PC-3 (cell line): ENCODE data around the gene INTS3. TPM values are rescaled to one million over a fixed set of nuclear protein-coding genes. Genes with fewer than 3 reads are reported as not detected.

ENCODE experiments used
- ATAC-seq: fragments of 200-7000 bp; cut with Tn5 transposase; 2 replicates; pipeline ENCODE4 v1.9.1; 2020; ENCODE audit warnings: mild to moderate bottlenecking, moderate library complexity
- BruUV-seq: library from RNA; stranded (reverse); fragments of 400-500 nt; replicated peaks from 2 replicates; lab custom pipeline; 2021; lab: Mats Ljungman, UMichigan
- CTCF ChIA-PET: fragments of 300-600 bp; sonication (Branson Sonifier 250); formaldehyde crosslinking; loops from one replicate; lab custom pipeline; 2022; ENCODE audit warnings: antibody characterized with exemption; lab: Charles Lee
- POLR2A ChIA-PET: fragments of 300-600 bp; sonication (Branson Sonifier 250); formaldehyde crosslinking; loops from one replicate; lab custom pipeline; 2022; ENCODE audit warnings: antibody characterized with exemption; ENCODE audit not compliant: unreplicated experiment; lab: Charles Lee
- DNase-seq: peaks from one replicate; pipeline ENCODE4 v3.0.0-alpha.2; 2015
- H2AFZ ChIP-seq: fragments of 300-600 bp; sonication (generic); 2 replicates; pipeline ENCODE4 v1.6.0; 2016; ENCODE audit warnings: antibody characterized with exemption, low read length
- H3F3A ChIP-seq: fragments of 300-600 bp; sonication (generic); one replicate; pipeline ENCODE4 v1.6.0; 2017; ENCODE audit warnings: antibody characterized with exemption, low read length, control low read depth, mild to moderate bottlenecking; ENCODE audit not compliant: unreplicated experiment
- H3K27ac ChIP-seq: fragments of 300-600 bp; sonication (generic); 2 replicates; pipeline ENCODE4 v1.5.1; 2016; ENCODE audit warnings: mild to moderate bottlenecking, low read length
- H3K27me3 ChIP-seq: fragments of 300-600 bp; sonication (generic); 2 replicates; pipeline ENCODE4 v1.6.1; 2016; ENCODE audit warnings: low read length, mixed read lengths
- H3K36me3 ChIP-seq: fragments of 300-600 bp; sonication (generic); 2 replicates; pipeline ENCODE4 v1.6.1; 2016; ENCODE audit warnings: low read depth, mixed run types, low read length, mixed read lengths
- H3K4me1 ChIP-seq: fragments of 300-600 bp; sonication (generic); 2 replicates; pipeline ENCODE4 v1.5.1; 2016; ENCODE audit warnings: low read length; ENCODE audit not compliant: insufficient read depth
- H3K4me2 ChIP-seq: fragments of 300-600 bp; sonication (generic); 2 replicates; pipeline ENCODE4 v1.6.0; 2016; ENCODE audit warnings: low read length
- H3K4me3 ChIP-seq: fragments of 300-600 bp; sonication (generic); 2 replicates; pipeline ENCODE4 v1.5.1; 2016; ENCODE audit warnings: mild to moderate bottlenecking, low read length, mixed read lengths
- H3K79me2 ChIP-seq: fragments of 300-600 bp; sonication (generic); 2 replicates; pipeline ENCODE4 v1.6.1; 2017; ENCODE audit warnings: low read length, mixed read lengths
- H3K9ac ChIP-seq: fragments of 300-600 bp; sonication (generic); 2 replicates; pipeline ENCODE4 v1.6.0; 2016; ENCODE audit warnings: mild to moderate bottlenecking, low read length
- H3K9me2 ChIP-seq: fragments of 300-600 bp; sonication (generic); replicated peaks from 2 replicates; pipeline ENCODE4 v1.6.1; 2016; ENCODE audit warnings: mixed run types, low read length, mixed read lengths
- H3K9me3 ChIP-seq: fragments of 300-600 bp; sonication (generic); 2 replicates; pipeline ENCODE4 v1.6.1; 2016; ENCODE audit warnings: low read length, mixed read lengths
- H4K20me1 ChIP-seq: fragments of 300-600 bp; sonication (generic); 2 replicates; pipeline ENCODE4 v1.6.1; 2016; ENCODE audit warnings: low read length, mixed read lengths
- EZH2 ChIP-seq: fragments of 300-600 bp; sonication (generic); IDR thresholded peaks from one replicate; pipeline ENCODE4 v1.6.1; 2017; ENCODE audit warnings: antibody characterized with exemption, mild to moderate bottlenecking, low read length; ENCODE audit not compliant: unreplicated experiment
- EZH2phosphoT487 ChIP-seq: fragments of 300-600 bp; sonication (generic); IDR thresholded peaks from 2 replicates; pipeline ENCODE4 v1.6.1; 2018; ENCODE audit warnings: mild to moderate bottlenecking, antibody characterized with exemption, low read length, borderline replicate concordance
- intact Hi-C: fragments of 100-400 bp; cut with micrococcal nuclease; formaldehyde crosslinking; loops from 2 replicates; pipeline ENCODE4 v1.9.0; 2023
- total RNA-seq: library from RNA; depleted of rRNA; stranded (reverse); fragments of >200 nt; gene quantifications from 2 replicates; pipeline ENCODE4 v1.2.3, GENCODE V29; 2014
- TF ChIP-seq, protein P1 (sequence below): fragments of 300-600 bp; sonication (generic); conservative IDR thresholded peaks from 2 replicates; pipeline ENCODE4 v1.5.1; 2017; ENCODE audit warnings: antibody characterized with exemption, low read depth, mild to moderate bottlenecking, low read length

INTS3 gene
- total RNA-seq, 1 experiment from 2014 or later, result 46.5 TPM

DNA sequence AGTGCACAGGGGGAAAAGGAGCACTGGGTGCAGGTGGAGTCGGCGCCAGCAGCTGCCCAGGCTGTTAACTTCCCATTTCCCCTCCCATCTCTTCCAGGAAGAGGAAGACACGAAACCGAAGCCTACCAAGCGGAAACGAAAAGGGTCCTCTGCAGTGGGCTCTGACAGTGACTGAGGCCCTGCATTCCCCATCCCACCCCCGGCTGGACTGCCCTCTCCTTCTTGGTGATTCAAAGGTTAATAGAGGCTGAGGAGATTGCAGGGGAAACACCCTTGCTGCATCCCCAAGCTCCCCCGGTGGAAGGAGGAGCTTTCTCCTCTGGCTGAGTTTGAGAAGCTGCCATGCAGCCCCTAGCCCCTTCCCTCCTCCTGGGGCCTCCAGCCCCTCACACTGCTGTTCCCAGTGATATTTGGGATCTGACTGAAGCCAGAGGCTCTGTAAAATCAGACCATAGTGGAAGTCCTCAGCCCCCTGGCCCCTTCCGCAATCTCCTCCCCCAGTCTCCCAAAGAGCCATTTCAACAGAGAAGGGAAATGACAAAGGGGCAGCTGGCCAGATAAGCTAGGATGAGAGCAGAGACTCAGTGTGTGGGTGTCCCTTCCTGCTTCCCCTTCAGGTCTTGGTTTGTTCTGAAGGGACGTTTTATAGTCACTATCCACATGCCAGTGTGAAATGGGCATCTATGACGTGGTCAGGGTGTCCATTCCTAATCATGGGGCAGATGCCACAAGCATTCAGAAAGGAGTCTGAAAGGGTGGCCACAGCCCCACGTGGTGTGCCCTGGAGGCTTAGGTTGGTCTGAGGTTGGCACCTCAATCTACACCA lies 45.5 kb downstream of the INTS3 start:
- intact Hi-C loops, result no loop called here
- TF ChIP-seq EZH2phosphoT487, result no peak
- TF ChIP-seq, protein P1, sequence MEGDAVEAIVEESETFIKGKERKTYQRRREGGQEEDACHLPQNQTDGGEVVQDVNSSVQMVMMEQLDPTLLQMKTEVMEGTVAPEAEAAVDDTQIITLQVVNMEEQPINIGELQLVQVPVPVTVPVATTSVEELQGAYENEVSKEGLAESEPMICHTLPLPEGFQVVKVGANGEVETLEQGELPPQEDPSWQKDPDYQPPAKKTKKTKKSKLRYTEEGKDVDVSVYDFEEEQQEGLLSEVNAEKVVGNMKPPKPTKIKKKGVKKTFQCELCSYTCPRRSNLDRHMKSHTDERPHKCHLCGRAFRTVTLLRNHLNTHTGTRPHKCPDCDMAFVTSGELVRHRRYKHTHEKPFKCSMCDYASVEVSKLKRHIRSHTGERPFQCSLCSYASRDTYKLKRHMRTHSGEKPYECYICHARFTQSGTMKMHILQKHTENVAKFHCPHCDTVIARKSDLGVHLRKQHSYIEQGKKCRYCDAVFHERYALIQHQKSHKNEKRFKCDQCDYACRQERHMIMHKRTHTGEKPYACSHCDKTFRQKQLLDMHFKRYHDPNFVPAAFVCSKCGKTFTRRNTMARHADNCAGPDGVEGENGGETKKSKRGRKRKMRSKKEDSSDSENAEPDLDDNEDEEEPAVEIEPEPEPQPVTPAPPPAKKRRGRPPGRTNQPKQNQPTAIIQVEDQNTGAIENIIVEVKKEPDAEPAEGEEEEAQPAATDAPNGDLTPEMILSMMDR, result no peak
- no peak for TF ChIP-seq EZH2
- TSS peak; percentile 39 for BruUV-seq
- CTCF ChIA-PET, result no interaction called here
- H3F3A ChIP-seq, result no peaks in the 10 kb centered on the region
- H4K20me1 ChIP-seq, result no peaks in the 10 kb centered on the region
- no peak overlapping the region for H3K27ac ChIP-seq
- POLR2A ChIA-PET, result interaction anchor here (0.6 kb wide), 1 partner anchor 43 kb away, joined by 3 read pairs; no protein-coding TSS in a partner anchor
- DNase-seq (no peak), ATAC-seq (no peak)
- peaks cover 20% of the 10 kb centered on the region; the same call in 1 of the 2 replicates for H3K36me3 ChIP-seq
- H3K9ac ChIP-seq, result no peak overlapping the region
- H3K9me2 ChIP-seq, result no peaks in the 10 kb centered on the region
- no peaks in the 10 kb centered on the region for H3K79me2 ChIP-seq
- no peak overlapping the region for H3K4me2 ChIP-seq
- no peaks in the 10 kb centered on the region for H3K9me3 ChIP-seq
- H2AFZ ChIP-seq, result no peak overlapping the region
- H3K4me1 ChIP-seq, result peaks cover 11% of the 10 kb centered on the region
- no peaks in the 10 kb centered on the region for H3K27me3 ChIP-seq
- H3K4me3 ChIP-seq, result no peak overlapping the region

DNA sequence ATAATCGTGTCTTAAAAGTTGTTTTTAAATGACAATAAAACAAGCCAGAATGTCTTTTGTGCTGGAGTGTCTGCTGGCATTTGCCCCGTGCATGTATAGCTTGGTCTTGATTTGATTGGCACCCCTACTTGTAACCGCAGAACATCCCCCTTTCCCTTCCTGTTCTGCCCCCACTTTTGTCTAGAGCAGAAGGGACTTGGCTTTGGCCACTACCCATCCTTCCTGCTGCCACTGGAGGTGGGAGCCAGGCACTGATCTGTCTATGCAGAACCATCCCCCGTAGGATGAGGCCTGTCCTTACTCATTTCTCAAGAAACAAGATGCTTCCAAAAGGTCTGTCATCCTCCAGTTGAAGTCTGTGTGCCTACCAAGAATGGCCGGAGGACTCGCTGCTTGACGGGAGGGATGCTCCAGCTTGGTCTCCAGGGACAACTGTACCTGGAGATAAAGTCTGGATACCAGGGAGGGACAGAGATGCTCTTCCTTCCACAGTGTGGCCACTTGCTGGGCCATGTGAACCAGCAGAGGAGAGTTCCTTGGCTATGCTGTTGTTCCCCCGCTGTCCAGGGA lies 46.3 kb downstream of the INTS3 start:
- Histone ChIP-seq H3K4me2 (no peak overlapping the region), H2AFZ (no peak overlapping the region), H3K36me3 (peaks cover 16% of the 10 kb centered on the region; the same call in 1 of the 2 replicates), H3K9ac (no peak overlapping the region), H3K4me1 (peaks cover 11% of the 10 kb centered on the region), H3F3A (no peaks in the 10 kb centered on the region), H3K4me3 (no peak overlapping the region), H3K27me3 (no peaks in the 10 kb centered on the region), H3K79me2 (no peaks in the 10 kb centered on the region), H4K20me1 (no peaks in the 10 kb centered on the region), H3K9me2 (no peaks in the 10 kb centered on the region), H3K27ac (no peak overlapping the region), H3K9me3 (no peaks in the 10 kb centered on the region)
- DNase-seq (no peak), ATAC-seq (no peak)
- no TSS peak for BruUV-seq
- TF ChIP-seq, protein P1, result no peak
- ChIA-PET CTCF (no interaction called here), POLR2A (interaction anchor here (0.6 kb wide), 1 partner anchor 44 kb away, joined by 3 read pairs; no protein-coding TSS in a partner anchor)
- intact Hi-C loops, result no loop called here
